HuH-7 (cell line): ENCODE results near the gene SCLT1.
"Not testable (repeated sequence)": the region's sequence is repeated elsewhere in the genome, so short reads cannot be mapped to it uniquely, and the experiment has no call there.

Experiments used
- DNase-seq: peaks from one replicate; pipeline ENCODE4 v3.0.0; 2011; ENCODE audit warnings: low spot score

Gene SCLT1

GRCh38 chr4:129069537-129069936, 23.8 kb downstream of the SCLT1 start:
- not testable (repeated sequence) for DNase-seq

DNA sequence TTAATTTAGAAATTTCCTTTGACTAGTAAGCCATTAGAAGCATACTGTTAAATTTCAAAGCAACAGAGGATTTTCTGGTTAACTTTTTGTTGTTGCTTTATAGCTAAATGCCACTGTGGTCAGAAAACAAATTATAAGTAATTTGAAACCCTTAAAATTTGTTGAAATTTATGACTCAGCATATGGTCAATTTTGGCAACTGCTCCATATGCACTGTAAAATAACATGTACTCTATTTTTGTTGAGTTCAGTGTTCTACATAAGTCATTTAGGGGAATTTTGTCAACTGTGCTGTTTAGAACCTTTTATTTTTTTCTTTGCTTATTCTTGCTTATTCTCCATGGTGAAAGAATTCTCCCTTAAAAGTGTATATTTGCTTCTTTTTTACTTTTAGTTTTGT, 28.6 kb downstream of the SCLT1 start:
- DNase-seq: no peak

DNA sequence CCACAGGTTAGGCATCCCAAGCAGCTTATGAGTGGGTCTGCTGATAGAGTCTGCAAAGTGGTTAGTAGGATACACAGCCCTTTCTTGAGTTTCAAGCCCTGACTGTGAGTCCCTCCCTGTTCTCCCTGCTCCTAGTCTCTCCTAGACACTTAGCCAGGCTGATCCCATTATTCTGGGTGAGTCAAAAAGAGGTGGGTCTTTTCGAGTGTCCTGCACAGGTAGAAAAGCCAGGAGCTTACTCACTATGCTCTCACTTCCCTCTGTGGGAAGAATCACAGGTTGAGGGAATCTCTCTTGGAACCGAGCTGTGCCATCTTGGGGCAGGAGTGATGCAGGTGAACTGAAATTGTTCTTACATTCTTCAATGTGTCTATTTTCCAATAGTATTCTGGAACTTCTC, 29.7 kb downstream of the SCLT1 start:
- DNase-seq: no peak

DNA sequence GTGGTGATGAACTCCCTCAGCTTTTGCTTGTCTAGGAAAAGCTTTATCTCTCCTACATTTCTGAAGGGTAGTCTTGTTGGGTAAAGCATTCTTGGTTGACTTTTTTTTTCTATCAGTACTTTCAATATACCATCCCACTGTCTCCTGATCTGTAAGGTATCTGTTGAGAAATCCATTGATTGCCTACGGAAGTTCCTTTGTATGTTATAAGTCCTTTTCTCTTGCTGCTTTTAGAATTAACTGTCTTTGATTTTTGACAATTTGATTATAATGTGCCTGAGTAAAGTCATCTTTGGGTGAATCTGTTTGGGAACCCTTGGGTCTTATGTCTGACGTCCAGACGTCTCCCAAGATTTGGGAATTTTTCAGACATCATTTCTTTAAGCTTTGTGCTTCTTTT, 30.8 kb downstream of the SCLT1 start:
- DNase-seq: no peak

DNA sequence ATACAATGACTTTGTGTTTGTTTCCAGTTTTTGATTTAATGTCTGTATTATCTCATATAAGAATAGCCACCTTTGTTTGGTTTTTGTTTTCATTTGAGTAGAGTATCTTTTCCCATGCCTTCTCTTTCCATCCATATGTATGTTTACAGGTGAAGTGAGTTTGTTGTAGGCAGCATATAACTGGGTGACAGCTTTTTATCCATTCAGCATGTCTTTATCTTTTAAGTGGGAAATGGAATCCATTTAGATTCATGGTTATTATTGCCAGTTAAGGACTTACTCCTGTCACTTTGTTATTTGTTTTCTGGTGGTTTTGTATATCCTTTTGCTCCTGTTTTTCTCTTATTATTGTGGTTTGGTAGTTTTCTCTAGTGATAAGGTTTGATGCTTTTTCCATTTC, 34.3 kb downstream of the SCLT1 start:
- DNase-seq: no peak

- no peak for DNase-seq
Measured at GRCh38 chr4:129046055-129046959, 47.0 kb downstream of the SCLT1 start.

DNA sequence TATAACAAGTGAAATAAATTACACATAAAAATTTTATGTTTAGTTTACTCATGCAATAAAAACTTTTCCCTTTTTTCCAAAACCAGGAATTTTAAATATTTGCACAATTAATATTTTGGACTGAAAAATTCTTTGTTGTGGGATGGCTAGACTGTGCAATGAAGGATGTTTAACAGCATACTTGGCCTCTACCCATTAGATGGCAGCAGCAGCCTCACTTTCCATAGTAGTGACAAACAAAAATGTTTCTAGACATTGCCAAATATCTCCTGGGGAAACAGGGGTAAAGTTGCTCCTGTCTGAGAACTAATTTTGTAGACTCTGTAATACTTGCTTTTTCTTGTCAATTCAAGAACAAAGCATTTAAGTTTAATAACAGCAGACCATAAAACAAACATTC, 49.8 kb downstream of the SCLT1 start:
- DNase-seq: no peak

DNA sequence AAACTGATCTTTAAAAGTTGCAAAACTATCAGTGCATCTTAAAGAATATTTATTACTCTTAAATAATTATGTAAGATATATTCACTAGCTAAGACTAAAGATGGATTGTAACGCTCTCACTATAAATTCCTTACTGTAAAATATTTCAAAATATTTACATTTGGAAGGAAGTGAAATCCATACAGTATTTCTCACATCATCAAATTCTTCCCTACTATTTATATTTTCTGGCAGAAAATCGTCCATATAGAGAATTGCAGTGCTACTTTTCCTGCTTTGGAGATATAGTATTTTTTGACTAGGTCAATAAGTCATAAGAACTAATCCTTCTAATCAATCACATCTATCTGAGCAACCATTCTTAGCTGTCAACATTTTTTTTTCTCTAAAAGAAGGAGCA, 52.9 kb downstream of the SCLT1 start:
- no peak for DNase-seq

GRCh38 chr4:129037093-129037492, 56.2 kb downstream of the SCLT1 start:
- DNase-seq: no peak

- no peak for DNase-seq
Measured at GRCh38 chr4:129014566-129015509, 78.5 kb downstream of the SCLT1 start.

DNA sequence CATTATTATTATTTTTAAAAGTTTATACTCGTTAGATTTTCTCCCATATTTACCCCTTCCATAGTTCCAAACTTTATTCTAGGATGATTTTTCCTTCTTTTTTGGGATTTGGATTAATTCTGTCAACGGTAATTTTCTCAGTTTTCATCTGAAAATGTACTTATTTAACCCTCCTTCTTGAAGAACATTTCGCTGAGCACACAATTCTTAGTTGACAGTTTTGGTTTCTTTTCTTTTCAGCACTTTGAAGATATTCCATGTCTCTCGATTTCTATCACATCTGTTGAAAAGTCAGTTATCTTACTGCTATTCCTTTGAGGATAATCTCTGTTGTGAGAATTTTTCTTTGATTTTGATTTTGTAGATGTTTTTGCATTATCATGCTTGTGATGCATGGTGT, 85.2 kb downstream of the SCLT1 start:
- DNase-seq: no peak

- DNase-seq: no peak
Measured at GRCh38 chr4:128986908-128987307, 106.4 kb downstream of the SCLT1 start.

DNA sequence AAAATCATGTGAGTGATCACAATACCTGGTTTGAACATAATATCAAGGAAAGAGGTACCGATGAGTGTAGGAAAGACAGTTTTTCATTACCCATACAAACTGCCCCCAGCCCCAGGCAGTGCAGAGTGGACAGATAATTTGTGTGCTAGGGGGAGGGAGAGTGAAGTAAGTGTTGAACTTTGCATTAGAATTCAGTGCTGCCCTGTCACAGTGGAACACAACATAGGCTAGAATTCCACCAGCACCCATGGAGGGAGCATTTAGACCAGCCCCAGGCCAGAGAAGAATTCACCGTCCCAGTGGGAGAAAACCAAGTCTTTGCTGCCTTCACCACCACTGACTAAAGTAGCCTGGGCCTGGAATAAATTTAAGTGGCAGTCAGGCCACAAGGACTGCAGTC, 107.3 kb downstream of the SCLT1 start:
- no peak for DNase-seq

DNA sequence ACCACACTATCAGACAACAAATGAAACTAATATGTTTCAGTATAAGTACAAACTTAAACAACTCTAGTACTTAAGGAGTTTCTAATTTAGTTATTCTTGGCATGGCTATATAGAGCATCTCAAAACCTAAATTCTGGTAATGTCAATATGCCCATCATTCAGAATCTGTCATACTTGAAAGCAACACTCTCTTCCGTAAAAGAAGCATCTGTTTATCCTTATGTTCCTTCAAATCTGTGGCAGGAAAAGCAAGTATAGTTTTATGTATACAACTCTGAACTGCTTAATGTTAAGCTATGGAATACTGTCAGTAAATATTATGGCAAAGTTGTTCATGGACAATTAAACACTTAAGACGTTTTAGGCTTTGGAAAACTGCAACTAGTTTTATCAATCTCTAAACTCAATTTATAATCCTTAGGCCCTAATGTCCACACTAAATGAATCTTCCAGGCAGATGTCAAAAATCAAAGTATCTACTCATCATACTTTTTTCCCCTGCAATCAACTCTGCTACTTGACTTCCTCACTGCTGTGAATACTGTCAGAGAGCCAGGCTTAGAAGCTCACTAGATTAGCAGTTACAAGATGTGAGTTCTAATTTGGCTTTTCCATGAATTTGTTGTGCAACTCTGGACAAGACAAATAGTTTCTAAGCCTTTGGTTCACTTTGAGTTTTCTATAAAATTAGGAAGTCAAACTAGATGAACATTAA, 109.4 kb downstream of the SCLT1 start:
- no peak for DNase-seq

DNA sequence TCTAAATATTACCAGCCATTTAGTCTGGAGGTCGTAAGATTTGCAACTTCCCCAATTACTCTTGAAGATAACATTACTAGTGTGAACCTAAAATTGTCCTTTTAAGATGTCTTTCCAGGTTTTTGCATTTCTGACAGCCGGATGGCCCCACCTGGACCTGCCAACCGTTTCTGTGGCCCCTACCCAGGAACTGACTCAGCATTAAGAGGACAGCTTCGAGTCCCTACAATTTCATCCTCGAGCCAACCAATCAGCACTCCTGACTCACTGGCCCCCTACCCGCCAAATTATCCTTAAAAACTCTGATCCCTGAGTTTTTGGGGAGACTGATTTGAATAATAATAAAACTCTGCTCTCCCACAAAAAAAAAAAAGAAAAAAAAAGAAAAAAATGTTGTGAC, 112.0 kb downstream of the SCLT1 start:
- no peak for DNase-seq

- DNase-seq: no peak
Measured at GRCh38 chr4:128980816-128981326, 112.5 kb downstream of the SCLT1 start.

DNA sequence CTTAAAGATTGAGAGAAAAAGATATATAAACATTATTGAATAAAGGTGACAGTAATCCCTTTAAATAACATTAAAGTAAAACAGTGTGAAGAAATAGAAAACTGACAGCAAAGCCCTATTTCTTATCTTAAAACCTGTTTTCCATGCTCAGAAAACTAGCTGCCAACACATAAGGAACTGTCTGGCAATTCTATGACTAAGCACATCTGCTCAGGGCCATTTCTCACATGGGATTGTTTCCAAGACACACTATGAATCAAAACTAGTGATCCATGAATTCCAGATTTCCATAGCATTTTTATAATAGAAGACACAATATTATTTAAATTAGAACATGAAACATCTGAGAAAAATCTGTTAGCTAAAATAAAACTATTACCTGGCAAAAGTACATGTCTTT, 113.4 kb downstream of the SCLT1 start:
- DNase-seq: no peak

DNA sequence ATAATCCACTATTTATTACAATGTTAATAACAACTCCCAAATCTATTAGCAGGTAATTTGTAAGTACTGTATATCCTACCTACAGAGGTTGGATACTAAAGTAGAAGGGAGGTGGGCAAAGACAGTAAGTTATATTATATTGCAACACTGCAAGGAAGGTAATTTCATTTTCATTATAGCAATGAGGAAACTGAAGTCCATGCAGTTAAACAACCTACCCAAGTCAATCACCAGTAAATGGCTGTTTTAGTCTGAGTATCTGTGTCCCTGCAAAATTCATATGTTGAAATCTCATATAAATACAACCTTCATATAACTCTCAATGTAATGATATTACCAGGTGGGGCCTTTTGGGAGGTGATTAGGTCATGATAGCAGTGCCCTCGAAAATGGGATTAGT, 114.4 kb downstream of the SCLT1 start:
- DNase-seq: no peak

- DNase-seq: no peak
Measured at GRCh38 chr4:128974136-128974581, 119.2 kb downstream of the SCLT1 start.

- DNase-seq: no peak
Measured at GRCh38 chr4:128973384-128973783, 120.0 kb downstream of the SCLT1 start.

DNA sequence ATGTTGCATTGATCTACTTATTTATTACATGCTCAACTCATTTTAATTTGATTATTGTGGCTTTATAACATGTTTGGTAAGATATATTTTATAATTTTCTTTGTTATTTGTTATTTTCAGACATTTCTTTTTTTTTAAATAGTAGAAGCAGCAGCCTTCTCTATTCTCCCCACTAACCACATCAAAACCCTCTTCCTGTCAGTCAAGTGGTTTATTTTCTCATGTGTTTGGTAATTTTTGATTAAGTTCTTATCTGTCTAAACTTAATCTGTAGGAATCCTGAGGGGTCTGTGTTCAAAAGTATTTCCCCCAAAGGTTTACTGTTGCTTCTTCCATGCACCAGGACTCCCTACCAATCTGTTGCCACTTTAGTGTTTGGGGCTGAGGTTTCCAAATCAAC, 131.9 kb downstream of the SCLT1 start:
- no peak for DNase-seq

DNA sequence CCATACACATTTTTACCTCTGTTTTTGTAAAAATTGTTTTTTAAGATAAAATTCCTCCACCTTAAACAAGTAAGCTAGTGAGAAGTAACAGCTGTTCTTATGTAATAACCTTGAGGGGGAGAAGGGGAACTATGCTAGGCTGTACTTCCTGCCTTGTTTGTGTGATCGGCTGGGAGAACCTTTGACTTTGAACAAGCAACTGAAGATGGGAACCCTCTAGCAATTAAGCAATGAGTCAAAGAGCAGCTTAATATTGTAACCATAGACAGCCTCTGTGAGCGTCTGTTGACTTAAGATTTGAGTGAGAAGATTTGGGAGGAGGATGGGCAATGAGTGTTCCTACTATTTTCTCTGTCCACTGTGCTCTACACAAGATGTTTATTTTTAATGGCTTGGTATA, 135.1 kb downstream of the SCLT1 start:
- peak; percentile 16 for DNase-seq
